Panc1 (cell line): ENCODE results near the gene AZI2. TPM values are rescaled to one million over a fixed set of nuclear protein-coding genes. Genes with fewer than 3 reads are reported as not detected.

Experiments
- ATAC-seq: fragments of 200-7000 bp; cut with Tn5 transposase; 2 replicates; pipeline ENCODE4 v1.9.1; 2020; ENCODE audit warnings: mild to moderate bottlenecking, moderate library complexity
- BruUV-seq: library from RNA; stranded (reverse); fragments of 400-500 nt; replicated peaks from 2 replicates; lab custom pipeline; 2021; lab: Mats Ljungman, UMichigan
- CTCF ChIA-PET: fragments of 300-600 bp; sonication (Branson Sonifier 250); formaldehyde crosslinking; loops from one replicate; lab custom pipeline; 2022; ENCODE audit warnings: antibody characterized with exemption; lab: Charles Lee
- POLR2A ChIA-PET: fragments of 300-600 bp; sonication (Branson Sonifier 250); formaldehyde crosslinking; loops from one replicate; lab custom pipeline; 2022; ENCODE audit warnings: antibody characterized with exemption; lab: Charles Lee
- DNase-seq: peaks from one replicate; pipeline ENCODE4 v3.0.0-alpha.2; 2010; ENCODE audit warnings: low read depth, low spot score
- H3K27ac ChIP-seq: 2 replicates; pipeline ENCODE4 v1.5.1; 2011; ENCODE audit warnings: mild to moderate bottlenecking, low read length, inconsistent platforms
- H3K27me3 ChIP-seq: fragments of 200-500 bp; sonication (Bioruptor generic); 2 replicates; pipeline ENCODE4 v1.6.0; 2014; ENCODE audit warnings: low read length, inconsistent platforms; ENCODE audit not compliant: control insufficient read depth, insufficient read depth
- H3K36me3 ChIP-seq: fragments of 200-500 bp; sonication (Bioruptor generic); 2 replicates; pipeline ENCODE4 v1.5.1; 2014; ENCODE audit warnings: inconsistent platforms, mild to moderate bottlenecking, low read length, moderate library complexity; ENCODE audit not compliant: control insufficient read depth, insufficient read depth
- H3K4me1 ChIP-seq: 2 replicates; pipeline ENCODE4 v1.5.1; 2011; ENCODE audit warnings: inconsistent platforms, mild to moderate bottlenecking, low read length, moderate library complexity; ENCODE audit not compliant: control insufficient read depth, insufficient read depth
- H3K4me3 ChIP-seq, 2 experiments: 2 replicates each; pipeline ENCODE4 v1.5.1; 2011 to 2012; ENCODE audit warnings: low read depth in 2 of 2, low read length in 2 of 2, mild to moderate bottlenecking in 2 of 2, inconsistent platforms in 1 of 2, moderate library complexity in 1 of 2
- H3K9me3 ChIP-seq: fragments of 200-500 bp; sonication (Bioruptor generic); 2 replicates; pipeline ENCODE4 v1.5.1; 2014; ENCODE audit warnings: low read depth, mild to moderate bottlenecking, inconsistent platforms, low read length, moderate library complexity; ENCODE audit not compliant: control insufficient read depth, insufficient read depth
- CTCF ChIP-seq: fragments of 450-650 bp; IDR thresholded peaks from 2 replicates; pipeline ENCODE4 v1.5.1; 2017; ENCODE audit warnings: mild to moderate bottlenecking
- POLR2AphosphoS5 ChIP-seq: IDR thresholded peaks from 2 replicates; pipeline ENCODE4 v1.6.1; 2012; ENCODE audit warnings: mild to moderate bottlenecking, low read depth, low read length, moderate library complexity
- REST ChIP-seq, 2 experiments: IDR thresholded peaks; 2 replicates each; pipeline ENCODE4 v1.6.1; 2011 to 2012; ENCODE audit warnings: low read depth in 2 of 2, control low read depth in 1 of 2, low read length in 1 of 2, mild to moderate bottlenecking in 1 of 2, moderate library complexity in 1 of 2; ENCODE audit not compliant: insufficient read depth in 1 of 2
- SIN3A ChIP-seq: IDR thresholded peaks from 2 replicates; pipeline ENCODE4 v1.6.1; 2012; ENCODE audit warnings: low read depth, mild to moderate bottlenecking, low read length, moderate library complexity, borderline replicate concordance; ENCODE audit not compliant: insufficient read depth
- TCF7L2 ChIP-seq: IDR thresholded peaks from 2 replicates; pipeline ENCODE4 v1.6.1; 2011; ENCODE audit warnings: mild to moderate bottlenecking, low read depth, low read length, inconsistent platforms
- in situ Hi-C: cut with HindIII; loops from 2 replicates; pipeline ENCODE4 v1.10.0; 2016; ENCODE audit warnings: low sequenced_read_pairs, low pct_unique_long_range_greater_than_20kb
- intact Hi-C: fragments of 100-400 bp; cut with micrococcal nuclease; formaldehyde crosslinking; loops from one replicate; pipeline ENCODE4 v1.10.0; 2022; ENCODE audit not compliant: unreplicated experiment
- total RNA-seq: library from RNA; stranded (reverse); gene quantifications from one replicate; pipeline ENCODE4 v1.2.1, GENCODE V29; 2021; ENCODE audit not compliant: unreplicated experiment

Gene AZI2
- total RNA-seq, 1 experiment from 2014 or later = 42.4 TPM

GRCh38 chr3:28273837-28274236 is 74.8 kb downstream of the AZI2 start:
- no peaks in the 10 kb centered on the region for H3K9me3 ChIP-seq
- in situ Hi-C loops = no loop called here
- intact Hi-C loops = no loop called here
- ChIA-PET CTCF (no interaction called here), POLR2A (no interaction called here)
- H3K4me3 ChIP-seq = no peak overlapping the region
- H3K27me3 ChIP-seq = no peaks in the 10 kb centered on the region
- TF ChIP-seq REST (IDR thresholded peaks at IDR 0.05; ENCODE audit: insufficient read depth in 1 of 2, low read depth in 2 of 2, low read length in 1 of 2) (no peak), SIN3A (no peak), POLR2AphosphoS5 (no peak), TCF7L2 (no peak), CTCF (no peak)
- no peak for DNase-seq
- H3K4me1 ChIP-seq = no peaks in the 10 kb centered on the region
- no peak for ATAC-seq
- H3K27ac ChIP-seq = no peak overlapping the region
- no peaks in the 10 kb centered on the region for H3K36me3 ChIP-seq
- BruUV-seq = no TSS peak

Other genes with a start within 250 kb of the AZI2 start
- gene CMC1, start 107.2 kb downstream of the AZI2 start, total RNA-seq = 15.9 TPM
- gene ZCWPW2, start 103 bp downstream of the AZI2 start, total RNA-seq = 0.82 TPM